Panc1 (cell line): Measurements from ENCODE around the gene EHD2. TPM values are rescaled to one million over a fixed set of nuclear protein-coding genes. Genes with fewer than 3 reads are reported as not detected.

Experiments
- total RNA-seq: library from RNA; stranded (reverse); gene quantifications from one replicate; pipeline ENCODE4 v1.2.1, GENCODE V29; 2021; ENCODE audit not compliant: unreplicated experiment

EHD2 gene
- total RNA-seq, 1 experiment from 2014 or later, result 41.8 TPM

Other genes with a start within 250 kb of the EHD2 start
- gene SLC8A2, start 241.5 kb upstream of the EHD2 start, total RNA-seq, result 0.10 TPM
- gene KPTN, start 229.2 kb upstream of the EHD2 start, total RNA-seq, result 26.5 TPM
- 71.0 TPM for gene NAPA, start 198.4 kb upstream of the EHD2 start, total RNA-seq
- gene ZNF541, start 140.3 kb upstream of the EHD2 start, total RNA-seq, result 0.15 TPM
- 13.7 TPM for gene BICRA, start 104.3 kb upstream of the EHD2 start, total RNA-seq
- 64.3 TPM for gene NOP53, start 32.1 kb downstream of the EHD2 start, total RNA-seq
- 62.0 TPM for gene SELENOW, start 65.3 kb downstream of the EHD2 start, total RNA-seq
- not detected for gene TPRX1, start 91.1 kb downstream of the EHD2 start, total RNA-seq
- not detected for gene CRX, start 108.5 kb downstream of the EHD2 start, total RNA-seq
- not detected for gene TPRX2, start 145.8 kb downstream of the EHD2 start, total RNA-seq
- gene SULT2A1, start 172.9 kb downstream of the EHD2 start, total RNA-seq, result 0.18 TPM